ENCODE measurements around the gene MRPL24. TPM values are rescaled to one million over a fixed set of nuclear protein-coding genes. Genes with fewer than 3 reads are reported as not detected.
A peak's percentile ranks its signal among the peaks of the same experiment; 100 is the strongest.
"Not testable (repeated sequence)": the region's sequence is repeated elsewhere in the genome, so short reads cannot be mapped to it uniquely, and the experiment has no call there.

Gene MRPL24
- total RNA-seq, 1 experiment from 2014 or later = 85.3 TPM

GRCh38 chr1:156767101-156767878 is 26.4 kb upstream of the MRPL24 start, which contains the start of gene PRCC:
Gene PRCC, plus strand, starts transcription at chr1:156767535. Its CDS starts 237 bp downstream, at chr1:156767772.
- no peaks in the 10 kb centered on the region for H3K9me3 ChIP-seq (ENCODE audit: insufficient read depth, low read depth)
- H2AFZ ChIP-seq = peak within 1 kb of the TSS; percentile 87
- CTCF ChIA-PET = interaction anchor here (1.0 kb wide), 2 partner anchors 41 to 78 kb away, joined by 3 to 5 read pairs; no protein-coding TSS in a partner anchor
- POLR2A ChIA-PET (ENCODE audit: unreplicated experiment) = interaction anchor here (0.5 to 1.0 kb wide), 9 partner anchors 14 to 230 kb away, joined by 3 to 26 read pairs (median 5); partner anchors contain the start of genes ISG20L2, METTL25B and MRPL24
- H3K4me1 ChIP-seq (replicated peaks; ENCODE audit: insufficient read depth) = peaks cover 18% of the 10 kb centered on the region
- H3K27me3 ChIP-seq (ENCODE audit: insufficient read depth, low read depth) = no peaks in the 10 kb centered on the region
- H3K4me3 ChIP-seq = peak within 1 kb of the TSS; percentile 96
- peaks cover 8% of the 10 kb centered on the region for H3F3A ChIP-seq (ENCODE audit: insufficient read depth, low read depth)
- peak within 1 kb of the TSS; percentile 90 for H3K4me2 ChIP-seq
- no peaks in the 10 kb centered on the region for H3K9me2 ChIP-seq (ENCODE audit: insufficient read depth)
- H4K20me1 ChIP-seq (ENCODE audit: insufficient read depth) = peaks cover 15% of the 10 kb centered on the region
- peaks cover 56% of the 10 kb centered on the region for H3K79me2 ChIP-seq (ENCODE audit: low read depth)
- H3K27ac ChIP-seq = peak within 1 kb of the TSS; percentile 76
- intact Hi-C loops (cut with micrococcal nuclease; ENCODE audit: unreplicated experiment) = loop anchor here (1.0 to 5.0 kb wide), 4 partner anchors 16 to 75 kb away; partner anchors contain the start of genes HDGF, ISG20L2, METTL25B and MRPL24
- peak; percentile 96 to 99 for DNase-seq
- H3K36me3 ChIP-seq (ENCODE audit: low read depth) = 0 out of 2 replicates have a peak, but pooled peaks cover 11% of the 10 kb centered on the region
- BruUV-seq (replicated peaks) = no TSS peak
- no peak for TF ChIP-seq EZH2 (IDR thresholded peaks at IDR 0.05; ENCODE audit: low read depth)
- TF ChIP-seq, protein P1, sequence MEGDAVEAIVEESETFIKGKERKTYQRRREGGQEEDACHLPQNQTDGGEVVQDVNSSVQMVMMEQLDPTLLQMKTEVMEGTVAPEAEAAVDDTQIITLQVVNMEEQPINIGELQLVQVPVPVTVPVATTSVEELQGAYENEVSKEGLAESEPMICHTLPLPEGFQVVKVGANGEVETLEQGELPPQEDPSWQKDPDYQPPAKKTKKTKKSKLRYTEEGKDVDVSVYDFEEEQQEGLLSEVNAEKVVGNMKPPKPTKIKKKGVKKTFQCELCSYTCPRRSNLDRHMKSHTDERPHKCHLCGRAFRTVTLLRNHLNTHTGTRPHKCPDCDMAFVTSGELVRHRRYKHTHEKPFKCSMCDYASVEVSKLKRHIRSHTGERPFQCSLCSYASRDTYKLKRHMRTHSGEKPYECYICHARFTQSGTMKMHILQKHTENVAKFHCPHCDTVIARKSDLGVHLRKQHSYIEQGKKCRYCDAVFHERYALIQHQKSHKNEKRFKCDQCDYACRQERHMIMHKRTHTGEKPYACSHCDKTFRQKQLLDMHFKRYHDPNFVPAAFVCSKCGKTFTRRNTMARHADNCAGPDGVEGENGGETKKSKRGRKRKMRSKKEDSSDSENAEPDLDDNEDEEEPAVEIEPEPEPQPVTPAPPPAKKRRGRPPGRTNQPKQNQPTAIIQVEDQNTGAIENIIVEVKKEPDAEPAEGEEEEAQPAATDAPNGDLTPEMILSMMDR (conservative IDR thresholded peaks at IDR 0.05) = no peak

DNA sequence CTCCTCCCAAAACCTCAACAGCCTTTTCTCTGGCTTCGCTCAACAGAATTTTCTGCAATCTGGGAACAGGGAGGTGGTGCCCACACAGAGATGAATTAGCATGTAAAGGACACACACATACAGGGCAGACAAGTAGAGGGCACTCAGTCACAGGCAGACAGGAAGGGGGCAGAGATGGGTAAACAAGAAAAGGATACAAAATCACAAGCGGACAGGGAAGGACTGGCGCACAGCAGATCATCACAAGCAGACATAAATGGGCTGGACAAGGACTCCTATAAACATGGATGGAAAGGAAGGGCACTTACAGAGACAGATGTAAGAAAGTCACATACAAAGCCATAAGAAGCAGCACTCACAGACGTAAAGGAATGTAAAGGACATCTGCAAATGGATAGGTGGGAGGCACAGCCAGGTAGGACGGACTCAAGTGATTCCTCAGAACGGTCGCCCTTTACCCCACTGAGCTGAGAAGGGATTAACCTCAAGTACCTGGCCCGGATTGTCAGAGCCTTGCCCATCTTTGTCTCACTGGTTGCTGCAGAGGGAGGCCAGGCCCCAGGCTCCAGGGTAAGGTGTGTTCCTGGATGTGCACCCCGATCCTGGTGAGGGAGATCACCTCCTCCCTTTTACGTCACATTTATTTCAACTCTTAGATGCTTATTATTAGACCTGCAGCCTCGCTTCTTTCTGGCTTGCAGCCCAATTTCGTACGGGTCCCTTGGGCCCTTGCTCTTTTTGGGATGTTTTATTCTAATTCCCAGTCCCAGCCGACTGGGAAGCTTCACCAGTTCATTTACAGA is 25.6 kb upstream of the MRPL24 start:
- CTCF ChIA-PET = interaction anchor here (1.0 kb wide), 2 partner anchors 40 to 77 kb away, joined by 3 to 5 read pairs; no protein-coding TSS in a partner anchor
- Histone ChIP-seq H3F3A (ENCODE audit: insufficient read depth, low read depth) (peaks cover 5% of the 10 kb centered on the region), H3K27me3 (ENCODE audit: insufficient read depth, low read depth) (no peaks in the 10 kb centered on the region), H3K4me2 (peak overlapping the region; percentile 82), H3K36me3 (ENCODE audit: low read depth) (0 out of 2 replicates have a peak, but pooled peaks cover 11% of the 10 kb centered on the region), H4K20me1 (ENCODE audit: insufficient read depth) (peaks cover 15% of the 10 kb centered on the region), H3K79me2 (ENCODE audit: low read depth) (peaks cover 49% of the 10 kb centered on the region), H3K4me1 (replicated peaks; ENCODE audit: insufficient read depth) (peaks cover 18% of the 10 kb centered on the region), H2AFZ (peak overlapping the region; percentile 87), H3K4me3 (peak overlapping the region; percentile 80), H3K9me2 (ENCODE audit: insufficient read depth) (no peaks in the 10 kb centered on the region), H3K9me3 (ENCODE audit: insufficient read depth, low read depth) (no peaks in the 10 kb centered on the region), H3K27ac (peak overlapping the region; percentile 36; the same call in 1 of the 2 replicates)
- DNase-seq = peak in 1 of 2 experiments; percentile 39
- intact Hi-C loops (cut with micrococcal nuclease; ENCODE audit: unreplicated experiment) = loop anchor here (1.0 to 5.0 kb wide), 4 partner anchors 15 to 74 kb away; partner anchors contain the start of genes HDGF, ISG20L2, METTL25B and MRPL24
- POLR2A ChIA-PET (ENCODE audit: unreplicated experiment) = interaction anchor here (0.5 to 1.0 kb wide), 5 partner anchors 14 to 36 kb away, joined by 3 to 26 read pairs (median 10); partner anchors contain the start of gene MRPL24
- TF ChIP-seq EZH2 (IDR thresholded peaks at IDR 0.05; ENCODE audit: low read depth) = no peak
- TF ChIP-seq, protein P1 (conservative IDR thresholded peaks at IDR 0.05) = no peak
- BruUV-seq (replicated peaks) = TSS peak; percentile 75

- peaks cover 41% of the 10 kb centered on the region for H3K79me2 ChIP-seq (ENCODE audit: low read depth)
- TF ChIP-seq, protein P1 (conservative IDR thresholded peaks at IDR 0.05) = no peak
- no peak for TF ChIP-seq EZH2 (IDR thresholded peaks at IDR 0.05; ENCODE audit: low read depth)
- H3K27me3 ChIP-seq (ENCODE audit: insufficient read depth, low read depth) = no peaks in the 10 kb centered on the region
- no peak overlapping the region for H3K27ac ChIP-seq
- no peak for DNase-seq
- POLR2A ChIA-PET (ENCODE audit: unreplicated experiment) = no interaction called here
- 0 out of 2 replicates have a peak, but pooled peaks cover 8% of the 10 kb centered on the region for H3K36me3 ChIP-seq (ENCODE audit: low read depth)
- H3K4me3 ChIP-seq = peak overlapping the region; percentile 80; the same call in 1 of the 2 replicates
- BruUV-seq (replicated peaks) = no TSS peak
- H2AFZ ChIP-seq = no peak overlapping the region
- H3K4me1 ChIP-seq (replicated peaks; ENCODE audit: insufficient read depth) = peaks cover 18% of the 10 kb centered on the region
- H3F3A ChIP-seq (ENCODE audit: insufficient read depth, low read depth) = peaks cover 5% of the 10 kb centered on the region
- H4K20me1 ChIP-seq (ENCODE audit: insufficient read depth) = peaks cover 11% of the 10 kb centered on the region; the same call in 1 of the 2 replicates
- no peaks in the 10 kb centered on the region for H3K9me3 ChIP-seq (ENCODE audit: insufficient read depth, low read depth)
- no peaks in the 10 kb centered on the region for H3K9me2 ChIP-seq (ENCODE audit: insufficient read depth)
- intact Hi-C loops (cut with micrococcal nuclease; ENCODE audit: unreplicated experiment) = loop anchor here (5.0 kb wide), 1 partner anchor 73 kb away; no protein-coding TSS in a partner anchor
- CTCF ChIA-PET = no interaction called here
- peak overlapping the region; percentile 82 for H3K4me2 ChIP-seq
Observed at GRCh38 chr1:156765666-156766065, 24.8 kb upstream of the MRPL24 start.

DNA sequence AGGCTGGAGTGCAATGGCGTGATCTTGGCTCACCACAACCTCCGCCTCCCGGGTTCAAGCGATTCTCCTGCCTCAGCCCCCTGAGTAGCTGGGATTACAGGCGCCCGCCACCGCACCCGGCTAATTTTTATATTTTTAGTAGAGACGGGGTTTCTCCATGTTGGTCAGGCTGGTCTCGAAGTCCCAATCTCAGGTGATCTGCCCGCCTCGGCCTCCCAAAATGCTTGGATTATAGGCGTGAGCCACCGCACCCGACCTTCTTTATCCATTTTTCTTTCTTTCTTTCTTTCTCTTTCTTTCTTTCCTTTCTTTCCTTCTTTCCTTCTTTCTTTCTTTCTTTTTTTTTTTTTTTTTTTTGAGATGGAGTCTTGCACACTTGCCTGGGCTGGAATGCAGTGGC is 24.2 kb upstream of the MRPL24 start:
- intact Hi-C loops (cut with micrococcal nuclease; ENCODE audit: unreplicated experiment) = loop anchor here (5.0 kb wide), 1 partner anchor 73 kb away; no protein-coding TSS in a partner anchor
- H3K9me2 ChIP-seq (ENCODE audit: insufficient read depth); H3K4me2 ChIP-seq; DNase-seq; H3K4me3 ChIP-seq; H3K36me3 ChIP-seq (ENCODE audit: low read depth); H3K27me3 ChIP-seq (ENCODE audit: insufficient read depth, low read depth); H3K27ac ChIP-seq; H2AFZ ChIP-seq; H3K9me3 ChIP-seq (ENCODE audit: insufficient read depth, low read depth); BruUV-seq (replicated peaks); POLR2A ChIA-PET (ENCODE audit: unreplicated experiment); H3F3A ChIP-seq (ENCODE audit: insufficient read depth, low read depth): not testable (repeated sequence)
- H3K4me1 ChIP-seq (replicated peaks; ENCODE audit: insufficient read depth) = peaks cover 18% of the 10 kb centered on the region
- peaks cover 35% of the 10 kb centered on the region for H3K79me2 ChIP-seq (ENCODE audit: low read depth)
- H4K20me1 ChIP-seq (ENCODE audit: insufficient read depth) = peaks cover 11% of the 10 kb centered on the region; the same call in 1 of the 2 replicates
- CTCF ChIA-PET = interaction anchor here (0.6 kb wide), 1 partner anchor 15 kb away, joined by 4 read pairs; no protein-coding TSS in a partner anchor

Data from PC-9 (cell line).